Measurements from ENCODE around the gene LRRC8C.

The LRRC8C gene

GRCh38 chr1:89670163-89670562, 37.2 kb downstream of the LRRC8C start:
- no peak for DNase-seq (ENCODE audit: extremely low read depth in 1 of 2, low read depth in 1 of 2)

- no peak for DNase-seq (ENCODE audit: extremely low read depth in 1 of 2, low read depth in 1 of 2)
Measured at GRCh38 chr1:89670711-89671110, 37.8 kb downstream of the LRRC8C start.

- no peak for DNase-seq (ENCODE audit: extremely low read depth in 1 of 2, low read depth in 1 of 2)
Measured at GRCh38 chr1:89671775-89672488, 39.0 kb downstream of the LRRC8C start.

GRCh38 chr1:89672489-89673183, 39.7 kb downstream of the LRRC8C start:
- no peak for DNase-seq (ENCODE audit: extremely low read depth in 1 of 2, low read depth in 1 of 2)

GRCh38 chr1:89673251-89673650, 40.3 kb downstream of the LRRC8C start:
- DNase-seq (ENCODE audit: extremely low read depth in 1 of 2, low read depth in 1 of 2) = no peak

GRCh38 chr1:89675677-89676076, 42.8 kb downstream of the LRRC8C start:
- no peak for DNase-seq (ENCODE audit: extremely low read depth in 1 of 2, low read depth in 1 of 2)

- no peak for DNase-seq (ENCODE audit: extremely low read depth in 1 of 2, low read depth in 1 of 2)
Measured at GRCh38 chr1:89681045-89681729, 48.3 kb downstream of the LRRC8C start.

GRCh38 chr1:89682611-89683010, 49.7 kb downstream of the LRRC8C start:
- DNase-seq (ENCODE audit: extremely low read depth in 1 of 2, low read depth in 1 of 2) = no peak

- no peak for DNase-seq (ENCODE audit: extremely low read depth in 1 of 2, low read depth in 1 of 2)
Measured at GRCh38 chr1:89685461-89685860, 52.5 kb downstream of the LRRC8C start.

- no peak for DNase-seq (ENCODE audit: extremely low read depth in 1 of 2, low read depth in 1 of 2)
Measured at GRCh38 chr1:89686520-89686919, 53.6 kb downstream of the LRRC8C start.

- DNase-seq (ENCODE audit: extremely low read depth in 1 of 2, low read depth in 1 of 2) = no peak
Measured at GRCh38 chr1:89687254-89687653, 54.3 kb downstream of the LRRC8C start.

GRCh38 chr1:89688607-89689006, 55.7 kb downstream of the LRRC8C start:
- DNase-seq (ENCODE audit: extremely low read depth in 1 of 2, low read depth in 1 of 2) = no peak

- DNase-seq (ENCODE audit: extremely low read depth in 1 of 2, low read depth in 1 of 2) = no peak
Measured at GRCh38 chr1:89689234-89689633, 56.3 kb downstream of the LRRC8C start.

- DNase-seq (ENCODE audit: extremely low read depth in 1 of 2, low read depth in 1 of 2) = no peak
Measured at GRCh38 chr1:89690595-89690994, 57.7 kb downstream of the LRRC8C start.

- no peak for DNase-seq (ENCODE audit: extremely low read depth in 1 of 2, low read depth in 1 of 2)
Measured at GRCh38 chr1:89692601-89693521, 59.9 kb downstream of the LRRC8C start.

GRCh38 chr1:89695847-89696246, 62.9 kb downstream of the LRRC8C start:
- DNase-seq (ENCODE audit: extremely low read depth in 1 of 2, low read depth in 1 of 2) = no peak

- DNase-seq (ENCODE audit: extremely low read depth in 1 of 2, low read depth in 1 of 2) = no peak
Measured at GRCh38 chr1:89697383-89697782, 64.5 kb downstream of the LRRC8C start.

GRCh38 chr1:89698020-89698560, 65.2 kb downstream of the LRRC8C start:
- no peak for DNase-seq (ENCODE audit: extremely low read depth in 1 of 2, low read depth in 1 of 2)

- DNase-seq (ENCODE audit: extremely low read depth in 1 of 2, low read depth in 1 of 2) = no peak
Measured at GRCh38 chr1:89698624-89699023, 65.7 kb downstream of the LRRC8C start.

- DNase-seq (ENCODE audit: extremely low read depth in 1 of 2, low read depth in 1 of 2) = no peak
Measured at GRCh38 chr1:89699451-89699986, 66.6 kb downstream of the LRRC8C start.

Measured in activated CD8-positive, alpha-beta memory T cell treated with anti-CD3 and anti-CD28 coated beads for 1 hour (primary cell).